ENCODE data around the gene PSMB5. TPM values are rescaled to one million over a fixed set of nuclear protein-coding genes. Genes with fewer than 3 reads are reported as not detected.

The PSMB5 gene
- total RNA-seq, 1 experiment from 2014 or later, result 67.1 TPM

DNA sequence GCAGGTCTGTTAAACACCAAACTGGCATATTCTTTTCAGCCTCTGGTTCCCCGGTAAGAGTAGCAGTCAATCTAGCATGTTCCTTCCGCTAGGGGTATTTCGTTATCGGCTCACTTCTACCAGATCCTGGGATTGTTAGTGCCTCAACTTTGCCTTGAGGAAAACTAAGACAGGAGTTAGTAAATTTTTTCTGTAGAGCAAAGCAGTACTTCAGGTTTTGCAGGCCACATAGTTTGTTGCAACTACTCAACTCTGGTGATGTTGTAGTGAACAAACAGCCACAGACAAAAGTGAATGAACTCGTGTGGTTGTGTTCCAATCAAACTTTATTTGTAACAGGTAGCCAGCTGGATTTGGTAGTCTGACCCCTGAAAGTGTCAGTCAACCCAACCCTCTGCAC is 28.9 kb upstream of the PSMB5 start:
- Histone ChIP-seq H3K79me2 (ENCODE audit: low read length) (peaks cover 26% of the 10 kb centered on the region), H3K4me1 (ENCODE audit: low read length) (peaks cover 3% of the 10 kb centered on the region), H3K27me3 (ENCODE audit: low read length) (no peaks in the 10 kb centered on the region), H3K27ac (ENCODE audit: low read length) (no peak overlapping the region), H3K36me3 (ENCODE audit: insufficient read depth, low read length) (peaks cover 65% of the 10 kb centered on the region), H3K4me3 (ENCODE audit: low read length) (no peak overlapping the region), H3K9me2 (replicated peaks; ENCODE audit: insufficient read depth, low read length) (no peaks in the 10 kb centered on the region), H3K9ac (ENCODE audit: low read length) (no peak overlapping the region), H2AFZ (ENCODE audit: low read length) (no peak overlapping the region), H4K20me1 (ENCODE audit: insufficient read depth, low read depth, low read length) (peaks cover 20% of the 10 kb centered on the region), H3K4me2 (ENCODE audit: low read depth, low read length, poor library complexity, severe bottlenecking) (no peak overlapping the region), H3K9me3 (ENCODE audit: low read length) (no peaks in the 10 kb centered on the region)
- DNase-seq, result no peak

- no peak overlapping the region for H3K4me2 ChIP-seq (ENCODE audit: low read depth, low read length, poor library complexity, severe bottlenecking)
Observed at GRCh38 chr14:23062002-23062401, 27.3 kb upstream of the PSMB5 start.

GRCh38 chr14:23060536-23061260 is 26.0 kb upstream of the PSMB5 start:
- Histone ChIP-seq H3K4me1 (ENCODE audit: low read length) (peaks cover 19% of the 10 kb centered on the region), H3K36me3 (ENCODE audit: insufficient read depth, low read length) (peaks cover 41% of the 10 kb centered on the region), H2AFZ (ENCODE audit: low read length) (no peak overlapping the region), H3K27ac (ENCODE audit: low read length) (no peak overlapping the region), H3K9me2 (replicated peaks; ENCODE audit: insufficient read depth, low read length) (no peaks in the 10 kb centered on the region), H3K9me3 (ENCODE audit: low read length) (no peaks in the 10 kb centered on the region), H3K4me2 (ENCODE audit: low read depth, low read length, poor library complexity, severe bottlenecking) (no peak overlapping the region), H3K79me2 (ENCODE audit: low read length) (peaks cover 3% of the 10 kb centered on the region; the same call in 1 of the 2 replicates), H3K4me3 (ENCODE audit: low read length) (no peak overlapping the region), H4K20me1 (ENCODE audit: insufficient read depth, low read depth, low read length) (peaks cover 9% of the 10 kb centered on the region), H3K9ac (ENCODE audit: low read length) (no peak overlapping the region), H3K27me3 (ENCODE audit: low read length) (no peaks in the 10 kb centered on the region)
- DNase-seq, result no peak

More at GRCh38 chr14:23062002-23062401, 27.3 kb upstream of the PSMB5 start:
- no peak for DNase-seq
- Histone ChIP-seq H3K9me3 (ENCODE audit: low read length) (no peaks in the 10 kb centered on the region), H3K4me3 (ENCODE audit: low read length) (no peak overlapping the region), H3K79me2 (ENCODE audit: low read length) (peaks cover 14% of the 10 kb centered on the region), H4K20me1 (ENCODE audit: insufficient read depth, low read depth, low read length) (peaks cover 8% of the 10 kb centered on the region), H2AFZ (ENCODE audit: low read length) (no peak overlapping the region), H3K27ac (ENCODE audit: low read length) (no peak overlapping the region), H3K27me3 (ENCODE audit: low read length) (no peaks in the 10 kb centered on the region), H3K9ac (ENCODE audit: low read length) (no peak overlapping the region), H3K9me2 (replicated peaks; ENCODE audit: insufficient read depth, low read length) (no peaks in the 10 kb centered on the region), H3K36me3 (ENCODE audit: insufficient read depth, low read length) (peaks cover 53% of the 10 kb centered on the region), H3K4me1 (ENCODE audit: low read length) (peaks cover 10% of the 10 kb centered on the region)

- H3K36me3 ChIP-seq (ENCODE audit: insufficient read depth, low read length), result peaks cover 29% of the 10 kb centered on the region
- peaks cover 19% of the 10 kb centered on the region for H3K4me1 ChIP-seq (ENCODE audit: low read length)
- no peaks in the 10 kb centered on the region for H3K9me3 ChIP-seq (ENCODE audit: low read length)
- no peaks in the 10 kb centered on the region for H3K27me3 ChIP-seq (ENCODE audit: low read length)
- H3K4me2 ChIP-seq (ENCODE audit: low read depth, low read length, poor library complexity, severe bottlenecking), result no peak overlapping the region
- H3K27ac ChIP-seq (ENCODE audit: low read length), result no peak overlapping the region
- H3K4me3 ChIP-seq (ENCODE audit: low read length), result no peak overlapping the region
- peaks cover 9% of the 10 kb centered on the region for H4K20me1 ChIP-seq (ENCODE audit: insufficient read depth, low read depth, low read length)
- H2AFZ ChIP-seq (ENCODE audit: low read length), result no peak overlapping the region
- no peaks in the 10 kb centered on the region for H3K9me2 ChIP-seq (replicated peaks; ENCODE audit: insufficient read depth, low read length)
- H3K9ac ChIP-seq (ENCODE audit: low read length), result no peak overlapping the region
- DNase-seq, result no peak
- no peaks in the 10 kb centered on the region for H3K79me2 ChIP-seq (ENCODE audit: low read length)
Observed at GRCh38 chr14:23058654-23059504, 24.2 kb upstream of the PSMB5 start.

- Histone ChIP-seq H3K9me3 (ENCODE audit: low read length) (no peaks in the 10 kb centered on the region), H2AFZ (ENCODE audit: low read length) (no peak overlapping the region)
Observed at GRCh38 chr14:23057757-23058653, 23.3 kb upstream of the PSMB5 start.

DNA sequence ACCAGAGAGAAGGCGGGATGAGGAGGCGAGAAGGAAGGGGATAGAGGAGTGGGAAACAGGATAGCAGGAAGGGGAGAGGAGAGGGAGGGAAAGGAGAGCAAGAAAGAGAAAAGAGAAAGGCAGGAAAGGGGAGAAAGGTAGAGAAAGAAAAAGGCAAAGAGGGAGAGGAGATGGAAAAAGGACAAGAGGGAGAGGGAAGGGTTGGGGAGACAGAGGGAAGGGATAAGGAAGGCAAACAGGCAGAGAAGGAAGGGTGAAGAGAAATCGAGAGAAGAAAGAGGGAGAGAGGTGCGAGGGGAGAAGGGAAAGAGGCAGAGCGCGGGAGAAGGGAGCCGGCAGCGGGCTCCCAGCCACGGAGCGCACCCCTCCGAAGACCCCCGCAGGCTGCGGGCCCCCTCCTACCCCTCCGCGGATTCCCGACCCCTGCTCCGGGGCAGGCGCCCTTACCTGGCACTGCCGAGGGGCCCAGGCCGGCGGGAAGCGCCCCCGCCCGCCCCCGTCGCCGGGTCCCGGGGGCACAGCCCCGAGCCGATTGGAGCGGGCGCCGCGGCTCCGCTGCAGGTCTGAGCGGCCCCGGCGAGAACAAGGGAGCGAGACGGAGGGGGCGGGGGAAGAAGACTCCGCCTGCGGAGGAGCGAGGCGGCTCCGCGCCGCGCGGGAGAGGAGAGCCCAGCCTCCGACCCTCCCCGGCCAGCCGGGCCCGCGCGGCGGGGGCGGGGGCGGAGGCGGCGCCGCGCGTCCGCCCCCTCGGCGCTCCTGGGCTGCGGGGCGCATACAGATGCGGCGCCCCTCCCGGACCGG is 22.5 kb upstream of the PSMB5 start, which contains the start of gene CDH24:
TSS of gene CDH24 (minus strand) at position 565 of the 801 bp plus-strand sequence. CDS start 1,787 bp downstream, outside the sequence.
- DNase-seq, result peak; percentile 90
- peak within 1 kb of the TSS; percentile 70 for H3K9ac ChIP-seq (ENCODE audit: low read length)
- H3K9me2 ChIP-seq (replicated peaks; ENCODE audit: insufficient read depth, low read length), result no peaks in the 10 kb centered on the region
- no peak within 1 kb of the TSS for H3K27ac ChIP-seq (ENCODE audit: low read length)
- H3K79me2 ChIP-seq (ENCODE audit: low read length), result no peaks in the 10 kb centered on the region
- H3K4me3 ChIP-seq (ENCODE audit: low read length), result peak within 1 kb of the TSS; percentile 71
- peaks cover 9% of the 10 kb centered on the region for H4K20me1 ChIP-seq (ENCODE audit: insufficient read depth, low read depth, low read length)
- H3K27me3 ChIP-seq (ENCODE audit: low read length), result no peaks in the 10 kb centered on the region
- peaks cover 19% of the 10 kb centered on the region for H3K4me1 ChIP-seq (ENCODE audit: low read length)
- peak within 1 kb of the TSS; percentile 94 for H3K4me2 ChIP-seq (ENCODE audit: low read depth, low read length, poor library complexity, severe bottlenecking)
- peaks cover 12% of the 10 kb centered on the region for H3K36me3 ChIP-seq (ENCODE audit: insufficient read depth, low read length)
- H3K9me3 ChIP-seq (ENCODE audit: low read length), result no peaks in the 10 kb centered on the region
- H2AFZ ChIP-seq (ENCODE audit: low read length), result no peak within 1 kb of the TSS

More at GRCh38 chr14:23057757-23058653, 23.3 kb upstream of the PSMB5 start:
- peaks cover 9% of the 10 kb centered on the region for H4K20me1 ChIP-seq (ENCODE audit: insufficient read depth, low read depth, low read length)
- H3K4me1 ChIP-seq (ENCODE audit: low read length), result peaks cover 19% of the 10 kb centered on the region
- DNase-seq, result peak; percentile 96
- no peak overlapping the region for H3K27ac ChIP-seq (ENCODE audit: low read length)
- H3K36me3 ChIP-seq (ENCODE audit: insufficient read depth, low read length), result peaks cover 21% of the 10 kb centered on the region
- H3K4me3 ChIP-seq (ENCODE audit: low read length), result peak overlapping the region; percentile 71
- H3K4me2 ChIP-seq (ENCODE audit: low read depth, low read length, poor library complexity, severe bottlenecking), result peak overlapping the region; percentile 94
- H3K9me2 ChIP-seq (replicated peaks; ENCODE audit: insufficient read depth, low read length), result no peaks in the 10 kb centered on the region
- H3K79me2 ChIP-seq (ENCODE audit: low read length), result no peaks in the 10 kb centered on the region
- no peaks in the 10 kb centered on the region for H3K27me3 ChIP-seq (ENCODE audit: low read length)
- H3K9ac ChIP-seq (ENCODE audit: low read length), result peak overlapping the region; percentile 70

DNA sequence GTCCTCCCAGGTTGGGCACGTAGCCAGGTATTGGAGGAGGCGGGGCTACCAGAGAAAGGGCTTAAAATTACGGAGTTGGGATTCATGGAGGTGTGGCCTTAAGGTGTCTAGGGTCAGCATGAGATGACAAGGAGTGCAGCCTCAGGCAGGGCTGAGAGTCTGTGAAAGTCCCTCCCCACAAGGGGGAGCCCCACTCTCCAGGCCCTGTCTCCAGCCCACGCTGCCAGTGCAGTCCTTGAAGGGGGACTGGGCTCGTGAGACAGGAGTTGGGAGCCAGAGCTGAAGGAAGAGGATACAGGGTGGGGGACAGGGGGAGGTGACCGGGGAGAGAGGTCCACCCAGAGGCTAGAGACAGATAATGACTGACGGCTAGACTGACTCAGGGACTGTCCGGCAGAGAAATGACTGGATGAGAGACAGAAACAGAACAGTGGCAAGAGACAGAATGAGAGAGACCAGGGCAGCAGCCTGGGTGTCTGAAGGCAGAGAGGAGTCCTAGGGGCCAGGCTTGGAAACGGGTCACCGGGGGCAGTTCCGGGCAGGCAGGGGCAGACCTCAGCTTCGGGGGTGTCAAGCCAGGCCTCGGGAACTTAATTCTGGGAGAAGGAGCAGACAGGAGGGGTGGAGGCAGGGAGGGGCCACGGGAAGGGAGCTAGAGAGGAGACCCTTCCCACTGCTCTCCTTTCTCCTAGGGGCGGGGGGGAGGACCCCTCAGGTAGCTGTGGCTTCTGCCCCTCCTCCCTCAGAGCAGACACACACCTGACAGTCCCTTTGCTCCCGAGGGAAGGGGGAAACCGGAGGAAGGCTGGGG is 21.6 kb upstream of the PSMB5 start:
- no peak overlapping the region for H3K27ac ChIP-seq (ENCODE audit: low read length)
- H3K9me2 ChIP-seq (replicated peaks; ENCODE audit: insufficient read depth, low read length), result no peaks in the 10 kb centered on the region
- peak overlapping the region; percentile 94 for H3K4me2 ChIP-seq (ENCODE audit: low read depth, low read length, poor library complexity, severe bottlenecking)
- H4K20me1 ChIP-seq (ENCODE audit: insufficient read depth, low read depth, low read length), result peaks cover 9% of the 10 kb centered on the region
- H3K9ac ChIP-seq (ENCODE audit: low read length), result peak overlapping the region; percentile 45; the same call in 1 of the 2 replicates
- DNase-seq, result peak; percentile 92
- H3K4me1 ChIP-seq (ENCODE audit: low read length), result peaks cover 19% of the 10 kb centered on the region
- no peak overlapping the region for H3K4me3 ChIP-seq (ENCODE audit: low read length)
- H3K27me3 ChIP-seq (ENCODE audit: low read length), result no peaks in the 10 kb centered on the region
- H3K9me3 ChIP-seq (ENCODE audit: low read length), result no peaks in the 10 kb centered on the region
- no peak overlapping the region for H2AFZ ChIP-seq (ENCODE audit: low read length)
- no peaks in the 10 kb centered on the region for H3K79me2 ChIP-seq (ENCODE audit: low read length)
- H3K36me3 ChIP-seq (ENCODE audit: insufficient read depth, low read length), result peaks cover 9% of the 10 kb centered on the region
